ENCODE data around the gene PKP4. TPM values are rescaled to one million over a fixed set of nuclear protein-coding genes. Genes with fewer than 3 reads are reported as not detected.

The PKP4 gene
- polyA plus RNA-seq, 1 donor from 2014 or later = 24.2 TPM

DNA sequence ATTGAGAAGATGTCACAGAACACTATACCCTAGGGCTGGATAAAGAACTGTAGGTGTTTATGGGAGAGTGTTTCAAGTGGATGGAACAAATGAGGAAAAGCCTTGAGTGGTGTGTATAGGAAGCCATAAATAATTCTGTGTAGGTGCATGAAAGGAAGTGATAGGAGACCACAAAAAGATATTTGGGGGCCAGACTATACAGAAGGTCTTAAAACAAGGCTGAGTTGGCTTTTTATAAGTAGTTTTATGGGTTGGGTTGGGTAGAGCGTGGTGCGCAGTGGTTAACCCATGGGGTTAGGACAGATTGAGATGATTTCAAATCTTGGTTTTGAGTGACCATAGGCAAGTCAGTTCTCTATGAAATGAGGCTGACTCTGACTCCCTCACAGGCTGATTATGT is 110.5 kb downstream of the PKP4 start:
- Histone ChIP-seq H3K27me3 (ENCODE audit: insufficient read depth, low read depth, low read length) (no peaks in the 10 kb centered on the region), H3K9me2 (ENCODE audit: insufficient read depth, low read length) (no peaks in the 10 kb centered on the region), H3K36me3 (ENCODE audit: insufficient read depth, low read length) (no peaks in the 10 kb centered on the region), H4K20me1 (ENCODE audit: insufficient read depth) (no peaks in the 10 kb centered on the region), H3K79me2 (replicated peaks; ENCODE audit: insufficient read depth, low read length) (no peaks in the 10 kb centered on the region), H3K9ac (ENCODE audit: low read length) (no peak overlapping the region), H3F3A (ENCODE audit: insufficient read depth, low read length, poor library complexity, severe bottlenecking) (no peaks in the 10 kb centered on the region), H3K4me2 (ENCODE audit: low read length) (no peak overlapping the region), H3K4me3 (ENCODE audit: low read length) (no peak overlapping the region), H2AFZ (ENCODE audit: low read depth, low read length) (no peak overlapping the region), H3K27ac (ENCODE audit: low read length) (no peak overlapping the region), H3K9me3 (ENCODE audit: low read length) (no peaks in the 10 kb centered on the region)
- no peak for TF ChIP-seq MXI1 (conservative IDR thresholded peaks at IDR 0.05; ENCODE audit: poor library complexity, severe bottlenecking)
- TF ChIP-seq, protein P1, sequence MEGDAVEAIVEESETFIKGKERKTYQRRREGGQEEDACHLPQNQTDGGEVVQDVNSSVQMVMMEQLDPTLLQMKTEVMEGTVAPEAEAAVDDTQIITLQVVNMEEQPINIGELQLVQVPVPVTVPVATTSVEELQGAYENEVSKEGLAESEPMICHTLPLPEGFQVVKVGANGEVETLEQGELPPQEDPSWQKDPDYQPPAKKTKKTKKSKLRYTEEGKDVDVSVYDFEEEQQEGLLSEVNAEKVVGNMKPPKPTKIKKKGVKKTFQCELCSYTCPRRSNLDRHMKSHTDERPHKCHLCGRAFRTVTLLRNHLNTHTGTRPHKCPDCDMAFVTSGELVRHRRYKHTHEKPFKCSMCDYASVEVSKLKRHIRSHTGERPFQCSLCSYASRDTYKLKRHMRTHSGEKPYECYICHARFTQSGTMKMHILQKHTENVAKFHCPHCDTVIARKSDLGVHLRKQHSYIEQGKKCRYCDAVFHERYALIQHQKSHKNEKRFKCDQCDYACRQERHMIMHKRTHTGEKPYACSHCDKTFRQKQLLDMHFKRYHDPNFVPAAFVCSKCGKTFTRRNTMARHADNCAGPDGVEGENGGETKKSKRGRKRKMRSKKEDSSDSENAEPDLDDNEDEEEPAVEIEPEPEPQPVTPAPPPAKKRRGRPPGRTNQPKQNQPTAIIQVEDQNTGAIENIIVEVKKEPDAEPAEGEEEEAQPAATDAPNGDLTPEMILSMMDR (IDR thresholded peaks at IDR 0.05; ENCODE audit: poor library complexity, severe bottlenecking) = no peak
- no peak for TF ChIP-seq TAF1 (IDR thresholded peaks at IDR 0.05; ENCODE audit: low read depth)
- TF ChIP-seq RAD21 (conservative IDR thresholded peaks at IDR 0.05) = no peak
- TF ChIP-seq EP300 (conservative IDR thresholded peaks at IDR 0.05; ENCODE audit: poor library complexity, severe bottlenecking) = no peak
- TF ChIP-seq REST (IDR thresholded peaks at IDR 0.05; ENCODE audit: borderline replicate concordance) = no peak
- TF ChIP-seq EZH2 (IDR thresholded peaks at IDR 0.05; ENCODE audit: borderline replicate concordance, insufficient read depth, low read length, poor library complexity, severe bottlenecking) = no peak
- TF ChIP-seq SMC3 (conservative IDR thresholded peaks at IDR 0.05; ENCODE audit: poor library complexity) = no peak
- no peak for TF ChIP-seq POLR2AphosphoS5 (IDR thresholded peaks at IDR 0.05)

- Histone ChIP-seq H3K9me3 (ENCODE audit: low read length) (no peaks in the 10 kb centered on the region), H3K27me3 (ENCODE audit: insufficient read depth, low read depth, low read length) (no peaks in the 10 kb centered on the region), H3K4me2 (ENCODE audit: low read length) (no peak overlapping the region), H3K36me3 (ENCODE audit: insufficient read depth, low read length) (no peaks in the 10 kb centered on the region), H4K20me1 (ENCODE audit: insufficient read depth) (no peaks in the 10 kb centered on the region), H2AFZ (ENCODE audit: low read depth, low read length) (no peak overlapping the region), H3K9ac (ENCODE audit: low read length) (no peak overlapping the region), H3K79me2 (replicated peaks; ENCODE audit: insufficient read depth, low read length) (no peaks in the 10 kb centered on the region), H3K9me2 (ENCODE audit: insufficient read depth, low read length) (no peaks in the 10 kb centered on the region), H3F3A (ENCODE audit: insufficient read depth, low read length, poor library complexity, severe bottlenecking) (no peaks in the 10 kb centered on the region), H3K4me3 (ENCODE audit: low read length) (no peak overlapping the region), H3K27ac (ENCODE audit: low read length) (no peak overlapping the region)
- TF ChIP-seq REST (IDR thresholded peaks at IDR 0.05; ENCODE audit: borderline replicate concordance) (no peak), SMC3 (conservative IDR thresholded peaks at IDR 0.05; ENCODE audit: poor library complexity) (no peak), EZH2 (IDR thresholded peaks at IDR 0.05; ENCODE audit: borderline replicate concordance, insufficient read depth, low read length, poor library complexity, severe bottlenecking) (no peak), EP300 (conservative IDR thresholded peaks at IDR 0.05; ENCODE audit: poor library complexity, severe bottlenecking) (no peak), MXI1 (conservative IDR thresholded peaks at IDR 0.05; ENCODE audit: poor library complexity, severe bottlenecking) (no peak), TAF1 (IDR thresholded peaks at IDR 0.05; ENCODE audit: low read depth) (no peak), RAD21 (conservative IDR thresholded peaks at IDR 0.05) (no peak)
- TF ChIP-seq, protein P1 (IDR thresholded peaks at IDR 0.05; ENCODE audit: poor library complexity, severe bottlenecking) = no peak
Observed at GRCh38 chr2:158569284-158569683, 112.5 kb downstream of the PKP4 start.
